ENCODE results near the gene GNPNAT1.
"Not testable (repeated sequence)": the region's sequence is repeated elsewhere in the genome, so short reads cannot be mapped to it uniquely, and the experiment has no call there.

The GNPNAT1 gene

DNA sequence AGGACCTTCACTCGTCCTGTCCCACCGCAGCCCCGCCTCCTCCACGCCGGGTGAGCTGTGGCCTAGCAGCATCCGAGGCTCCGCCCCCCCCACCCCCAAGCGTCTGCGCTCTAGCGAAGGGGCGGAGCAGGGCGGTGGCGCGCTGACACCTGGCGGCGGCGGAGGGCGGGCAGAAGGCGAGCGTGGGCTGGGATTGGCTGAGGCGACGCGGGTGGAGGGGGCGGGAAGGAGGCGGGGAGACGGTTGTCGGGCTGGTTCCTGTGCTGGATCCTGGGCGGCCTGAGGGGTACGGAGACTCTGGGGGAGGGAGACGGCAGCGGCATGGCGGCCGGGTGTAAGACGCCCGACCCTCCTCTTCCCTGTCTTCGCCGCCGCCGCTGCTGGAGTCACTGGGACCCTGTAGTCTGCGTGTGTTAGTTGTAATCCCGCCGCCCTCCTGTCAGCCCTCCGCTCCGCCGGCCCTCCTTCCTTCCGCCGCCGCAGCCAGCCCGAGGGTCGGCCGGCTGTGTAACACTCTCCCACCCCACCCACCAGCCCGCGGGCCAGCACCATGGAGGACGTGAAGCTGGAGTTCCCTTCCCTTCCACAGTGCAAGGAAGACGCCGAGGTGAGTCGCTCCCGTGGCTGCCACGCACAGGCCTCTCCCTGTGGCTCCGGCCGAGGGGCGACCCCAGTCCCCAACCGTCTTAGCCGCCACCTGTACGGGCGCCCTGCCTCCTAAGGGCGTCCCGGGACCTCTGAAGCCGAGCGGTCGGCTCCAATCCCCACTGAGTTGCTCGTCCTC is 61.3 kb downstream of the GNPNAT1 start, which contains the start of gene STYX:
Gene STYX, plus strand, starts transcription at position 242 of the 784 bp plus-strand sequence. Its CDS starts 309 bp downstream, at position 551.
- Mint-ChIP-seq H3K4me1 (peaks cover 13% of the 10 kb centered on the region), H3K36me3 (ENCODE audit: low read depth) (peaks cover 38% of the 10 kb centered on the region), H3K27me3 (ENCODE audit: low read depth) (no peaks in the 10 kb centered on the region), H3K4me3 (peak within 1 kb of the TSS; percentile 95 to 98 (median 97)), H3K27ac (peak within 1 kb of the TSS; percentile 62 to 96 (median 89)), H3K9me3 (no peaks in the 10 kb centered on the region)
- TF ChIP-seq CTCF (IDR thresholded peaks at IDR 0.05; ENCODE audit: unreplicated experiment in 3 of 3) = no peak

- Mint-ChIP-seq H3K27me3 (ENCODE audit: low read depth) (no peaks in the 10 kb centered on the region), H3K4me1 (peaks cover 13% of the 10 kb centered on the region), H3K9me3 (no peaks in the 10 kb centered on the region), H3K4me3 (peak overlapping the region; percentile 95 to 98 (median 97)), H3K27ac (peak overlapping the region; percentile 62 to 96 (median 89)), H3K36me3 (ENCODE audit: low read depth) (peaks cover 43% of the 10 kb centered on the region)
- TF ChIP-seq CTCF (IDR thresholded peaks at IDR 0.05; ENCODE audit: unreplicated experiment in 3 of 3) = no peak
These were observed 61.9 kb downstream of the GNPNAT1 start for GRCh38 chr14:52729585-52729924.

GRCh38 chr14:52729035-52729434 is 62.4 kb downstream of the GNPNAT1 start:
- H3K4me3 Mint-ChIP-seq = peak overlapping the region; percentile 52 to 66 (median 58)
- H3K9me3 Mint-ChIP-seq; H3K27me3 Mint-ChIP-seq (ENCODE audit: low read depth); H3K27ac Mint-ChIP-seq: not testable (repeated sequence)
- H3K36me3 Mint-ChIP-seq (ENCODE audit: low read depth) = peaks cover 43% of the 10 kb centered on the region
- H3K4me1 Mint-ChIP-seq = peaks cover 13% of the 10 kb centered on the region

DNA sequence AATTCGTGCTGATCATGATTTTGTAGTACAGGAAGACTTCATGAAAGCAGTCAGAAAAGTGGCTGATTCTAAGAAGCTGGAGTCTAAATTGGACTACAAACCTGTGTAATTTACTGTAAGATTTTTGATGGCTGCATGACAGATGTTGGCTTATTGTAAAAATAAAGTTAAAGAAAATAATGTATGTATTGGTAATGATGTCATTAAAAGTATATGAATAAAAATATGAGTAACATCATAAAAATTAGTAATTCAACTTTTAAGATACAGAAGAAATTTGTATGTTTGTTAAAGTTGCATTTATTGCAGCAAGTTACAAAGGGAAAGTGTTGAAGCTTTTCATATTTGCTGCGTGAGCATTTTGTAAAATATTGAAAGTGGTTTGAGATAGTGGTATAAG is 63.9 kb downstream of the GNPNAT1 start:
- not testable (repeated sequence) for H3K4me3 Mint-ChIP-seq; H3K9me3 Mint-ChIP-seq; H3K27me3 Mint-ChIP-seq (ENCODE audit: low read depth); H3K4me1 Mint-ChIP-seq; H3K27ac Mint-ChIP-seq
- H3K36me3 Mint-ChIP-seq (ENCODE audit: low read depth) = peaks cover 42% of the 10 kb centered on the region
